Fibroblast of the conjunctiva (primary cell): ENCODE data around the gene NMNAT3.

ENCODE experiments used
- DNase-seq: peaks from one replicate; pipeline ENCODE4 v3.0.0-alpha.2; 2010; ENCODE audit warnings: low read depth

Gene NMNAT3

DNA sequence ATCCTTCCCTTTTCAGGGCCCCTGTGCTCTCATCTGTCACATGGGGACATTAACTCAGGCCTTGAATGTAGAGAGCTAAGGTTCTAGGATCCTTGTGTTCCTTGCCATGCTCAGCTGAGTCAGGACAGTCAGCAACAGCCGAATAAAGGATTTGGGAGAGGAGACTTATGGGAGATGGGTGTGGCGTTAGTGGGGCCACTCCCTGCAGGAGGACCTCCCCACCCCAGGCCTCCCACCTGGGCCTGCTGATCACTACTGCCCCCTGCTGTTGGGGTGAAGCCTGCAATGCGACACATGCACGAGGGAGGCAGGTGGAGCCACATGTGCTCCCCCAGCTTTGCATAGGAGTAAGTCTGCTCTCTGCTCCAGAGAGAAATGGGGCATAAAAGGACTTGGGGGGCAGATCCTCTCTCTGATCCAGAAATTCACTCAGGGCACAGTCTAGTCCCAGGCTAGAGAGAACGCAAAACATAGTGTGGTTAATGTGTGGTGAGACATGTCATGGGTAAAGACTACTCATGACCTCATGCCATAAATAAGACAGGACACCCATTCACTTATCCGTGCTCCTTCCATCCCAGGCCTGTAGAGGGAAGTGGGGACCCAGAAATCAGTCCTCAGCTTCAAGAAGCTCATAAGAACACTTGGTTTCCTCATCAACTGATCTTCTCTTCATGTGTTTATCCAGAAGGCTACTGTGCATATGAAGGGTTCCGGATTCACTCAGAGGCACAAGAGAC lies 157.6 kb downstream of the NMNAT3 start:
- DNase-seq, result no peak

DNA sequence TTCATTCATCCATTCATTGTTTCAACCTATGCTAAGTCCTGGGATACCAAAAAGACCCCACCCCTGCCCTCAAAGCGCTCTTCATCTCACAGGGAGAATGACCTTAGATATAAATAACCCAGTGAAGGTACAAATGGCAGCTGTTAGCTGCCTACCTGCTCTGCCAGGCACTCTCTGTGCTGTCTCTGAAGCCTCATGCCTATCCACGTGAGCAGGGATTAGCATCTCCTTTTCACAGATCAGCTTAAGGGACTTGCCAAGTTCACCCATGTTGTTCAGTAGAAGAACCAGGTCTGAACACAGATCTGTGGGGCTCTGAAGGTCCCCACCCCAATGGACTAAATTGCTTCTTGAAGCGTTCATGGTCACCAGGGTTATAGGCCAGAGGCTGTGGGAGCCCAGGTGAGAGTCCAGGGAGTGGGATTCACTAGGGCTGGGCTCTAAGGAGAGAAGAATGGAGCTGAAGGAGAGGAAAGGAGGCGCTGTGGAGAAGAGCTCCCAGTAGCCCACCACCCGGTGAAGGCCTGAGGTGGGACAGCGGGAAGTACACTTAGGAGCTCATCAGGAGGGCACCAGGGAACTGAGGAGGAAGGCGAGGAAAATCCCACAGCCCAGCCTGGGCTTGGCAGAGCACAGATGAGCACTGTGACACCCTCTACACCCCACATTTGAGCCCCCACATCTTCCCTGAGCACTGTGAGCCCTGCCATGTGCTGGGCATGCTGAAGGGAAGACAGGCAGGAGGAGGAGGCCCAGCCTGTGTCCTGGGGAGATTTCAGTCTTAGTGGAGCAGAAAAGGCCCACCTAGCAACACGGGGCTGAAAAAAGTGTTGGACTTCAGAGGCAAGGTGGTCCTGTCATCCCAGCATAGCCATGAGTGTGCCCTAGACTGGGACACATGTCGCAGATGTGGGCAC lies 158.6 kb downstream of the NMNAT3 start:
- no peak for DNase-seq

DNA sequence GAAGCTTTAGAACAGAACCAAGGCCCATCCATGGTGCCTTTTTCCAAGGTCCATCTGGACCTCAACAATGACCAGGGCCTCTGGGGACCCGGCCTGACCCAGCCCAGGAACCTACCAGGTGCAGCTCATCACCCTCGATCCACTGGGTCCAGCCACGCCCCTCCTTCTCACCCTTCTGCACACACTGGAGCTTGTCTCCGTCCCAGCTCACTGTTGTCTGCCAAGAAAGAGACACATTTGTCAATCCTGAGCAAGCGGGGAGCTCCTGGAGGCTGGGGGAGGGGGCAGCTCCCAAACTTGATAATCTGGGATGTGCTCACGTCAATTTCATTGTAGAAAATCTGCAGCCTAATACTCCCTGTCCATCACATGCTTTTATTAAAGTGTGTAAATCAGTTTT lies 159.5 kb downstream of the NMNAT3 start:
- DNase-seq, result no peak

DNA sequence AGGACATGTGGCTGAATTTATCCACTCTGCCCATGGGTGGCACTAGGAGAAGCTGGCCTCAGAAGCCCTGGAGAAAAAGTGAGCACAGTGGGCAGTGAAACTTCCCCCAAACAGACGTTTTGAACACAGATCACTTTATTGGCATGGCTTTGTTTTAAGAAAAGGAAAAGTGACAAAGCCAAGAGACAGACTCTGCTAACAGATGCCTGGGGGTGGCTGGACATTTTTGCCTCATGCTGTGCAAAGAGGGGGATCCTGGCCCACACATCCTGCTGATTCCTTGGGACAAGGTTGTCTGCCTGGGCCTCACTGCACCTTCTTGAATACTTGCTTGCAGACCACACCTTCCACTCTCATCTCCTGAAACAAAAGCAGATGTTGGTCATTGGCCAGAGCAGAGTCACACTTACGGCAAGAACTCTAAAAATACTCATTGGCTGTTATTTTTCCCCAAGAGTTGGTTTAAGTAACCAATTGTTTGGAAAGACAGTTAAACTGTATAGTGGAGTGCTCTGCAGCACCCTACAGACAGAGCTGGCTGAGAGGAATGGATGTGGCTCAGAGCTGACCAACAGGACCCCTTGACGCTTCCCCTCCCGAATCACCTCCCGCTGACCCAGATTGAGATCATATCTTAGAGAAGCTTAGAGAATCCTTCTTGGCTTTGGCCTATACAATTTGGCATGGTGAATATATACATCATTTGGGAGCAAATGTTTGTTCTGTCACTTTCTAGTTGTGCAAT lies 160.3 kb downstream of the NMNAT3 start:
- DNase-seq, result no peak

DNA sequence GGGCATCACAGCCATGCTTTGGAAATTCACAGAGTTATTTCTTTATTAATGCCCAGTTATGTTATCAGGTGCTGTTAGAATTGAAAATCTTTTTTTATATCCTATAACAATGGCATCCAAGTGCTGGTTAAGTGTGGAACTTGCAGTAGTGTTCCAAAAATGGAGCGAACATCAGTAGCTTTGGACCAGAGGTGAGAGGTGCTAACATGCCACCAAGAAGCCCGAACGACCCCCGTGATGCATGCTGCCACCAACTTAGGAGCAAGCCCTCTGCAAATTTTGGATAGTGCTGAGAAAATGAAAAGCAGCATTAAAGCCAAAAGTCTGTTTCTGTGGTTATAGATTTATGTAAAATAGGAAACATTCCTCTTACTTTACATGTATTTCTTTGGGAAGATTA lies 163.0 kb downstream of the NMNAT3 start:
- no peak for DNase-seq
